HepG2 (cell line): ENCODE measurements around the gene PCGF2. TPM values are rescaled to one million over a fixed set of nuclear protein-coding genes. Genes with fewer than 3 reads are reported as not detected.

Experiments
- ATAC-seq: fragments of 200-7000 bp; cut with Tn5 transposase; 3 replicates; pipeline ENCODE4 v1.9.1; 2020; ENCODE audit warnings: mild to moderate bottlenecking, moderate library complexity
- BruUV-seq: library from RNA; stranded (reverse); fragments of 400-500 nt; replicated peaks from 2 replicates; lab custom pipeline; 2021; lab: Mats Ljungman, UMichigan
- CTCF ChIA-PET: fragments of 300-600 bp; formaldehyde crosslinking; extraction: SDS; loops from one replicate; lab custom pipeline; 2021; ENCODE audit warnings: low total read pairs, inconsistent platforms, low intra/inter-chr PET ratio; lab: Yijun Ruan, JAX
- POLR2A ChIA-PET: fragments of 350-600 bp; sonication (Branson Sonifier 250); formaldehyde crosslinking; loops from one replicate; lab custom pipeline; 2020; ENCODE audit warnings: antibody characterized with exemption, inconsistent platforms; lab: Yijun Ruan, JAX
- DNase-seq: peaks from one replicate; pipeline ENCODE4 v3.0.0-alpha.2; 2015; ENCODE audit warnings: low spot score
- FAIRE-seq: peaks from 3 replicates; lab custom pipeline; 2011; peaks lifted over from hg19 to GRCh38; lab: Jason Lieb, UNC
- H2AFZ ChIP-seq: one replicate; pipeline ENCODE4 v1.6.1; 2011; ENCODE audit warnings: low read length, inconsistent platforms
- H3K27ac ChIP-seq: fragments of 300-600 bp; 3 replicates; pipeline ENCODE4 v1.8.0; 2011; ENCODE audit warnings: mixed run types, mild to moderate bottlenecking, mixed read lengths, low read length, inconsistent platforms; ENCODE audit not compliant: insufficient read depth; ENCODE audit errors: extremely low read length
- H3K27me3 ChIP-seq, 2 experiments: fragments of 200-600 bp in 1 of 2; 2 replicates in 1 of 2; 3 replicates in 1 of 2; pipeline versions ENCODE4 v1.6.0 to v1.8.0; 2011; ENCODE audit warnings: low read length in 2 of 2, mild to moderate bottlenecking in 2 of 2, moderate library complexity in 2 of 2, inconsistent platforms in 1 of 2; ENCODE audit not compliant: insufficient read depth in 2 of 2, control insufficient read depth in 1 of 2
- H3K36me3 ChIP-seq, 2 experiments: fragments of 200-600 bp in 1 of 2; replicated peaks in 1 of 2; 2 replicates in 1 of 2; 3 replicates in 1 of 2; pipeline versions ENCODE4 v1.5.1 to v1.8.0; 2011; ENCODE audit warnings: low read length in 2 of 2, inconsistent platforms in 1 of 2; ENCODE audit not compliant: insufficient read depth in 2 of 2, control insufficient read depth in 1 of 2
- H3K4me1 ChIP-seq: 2 replicates; pipeline ENCODE4 v1.5.1; 2012; ENCODE audit warnings: low read length, inconsistent platforms; ENCODE audit not compliant: insufficient read depth
- H3K4me2 ChIP-seq: 2 replicates; pipeline ENCODE4 v1.6.0; 2011; ENCODE audit warnings: low read depth, low read length, inconsistent platforms
- H3K4me3 ChIP-seq, 3 experiments: fragments of 200-600 bp in 1 of 3; sonication (generic), shearing (Covaris generic) in 1 of 3; replicated peaks in 1 of 3; 2 replicates each; pipeline ENCODE4 v1.5.1; 2011 to 2016; ENCODE audit warnings: low read length in 3 of 3, inconsistent platforms in 2 of 3, low read depth in 2 of 3, mild to moderate bottlenecking in 2 of 3, control low read depth in 1 of 3, mixed read lengths in 1 of 3; ENCODE audit not compliant: insufficient read depth in 1 of 3
- H3K79me2 ChIP-seq: one replicate; pipeline ENCODE4 v1.6.1; 2011; ENCODE audit warnings: low read length, inconsistent platforms; ENCODE audit not compliant: insufficient read depth
- H3K9ac ChIP-seq: 2 replicates; pipeline ENCODE4 v1.6.0; 2011; ENCODE audit warnings: mild to moderate bottlenecking, low read depth, low read length, inconsistent platforms; ENCODE audit not compliant: insufficient read depth
- H3K9me3 ChIP-seq: 2 replicates; pipeline ENCODE4 v1.5.1; 2012; ENCODE audit warnings: mild to moderate bottlenecking, low read length
- H4K20me1 ChIP-seq: 2 replicates; pipeline ENCODE4 v1.6.0; 2011; ENCODE audit warnings: inconsistent platforms, mild to moderate bottlenecking, low read length, moderate library complexity; ENCODE audit not compliant: insufficient read depth
- AGO2 ChIP-seq: fragments of 200-400 bp; formaldehyde crosslinking; optimal IDR thresholded peaks from 2 replicates; pipeline ENCODE3; 2017; ENCODE audit warnings: mild to moderate bottlenecking, low read depth, low read length, moderate library complexity
- BRF2 ChIP-seq: sonication (generic); formaldehyde crosslinking; IDR thresholded peaks from 2 replicates; pipeline ENCODE4 v1.8.1; 2022; ENCODE audit warnings: mild to moderate bottlenecking, missing genetic modification reagents
- ETV6 ChIP-seq: sonication (generic); formaldehyde crosslinking; conservative IDR thresholded peaks from 2 replicates; pipeline ENCODE4 v1.4.0; 2020; ENCODE audit warnings: missing genetic modification reagents
- HHEX ChIP-seq: IDR thresholded peaks from 2 replicates; pipeline ENCODE4 v1.6.1; 2016; ENCODE audit warnings: control low read depth
- KLF11 ChIP-seq: IDR thresholded peaks from 2 replicates; pipeline ENCODE4 v1.6.1; 2016; ENCODE audit warnings: missing compliant biosample characterization
- NFE2 ChIP-seq: sonication (generic); formaldehyde crosslinking; IDR thresholded peaks from 2 replicates; pipeline ENCODE4 v1.4.0; 2020; ENCODE audit warnings: missing genetic modification reagents
- NFKB2 ChIP-seq: sonication (generic); formaldehyde crosslinking; IDR thresholded peaks from 2 replicates; pipeline ENCODE4 v1.4.0; 2020; ENCODE audit warnings: missing genetic modification reagents, borderline replicate concordance
- RBM39 ChIP-seq: fragments of 200-400 bp; formaldehyde crosslinking; IDR thresholded peaks from one replicate; pipeline ENCODE4 v1.6.1; 2018; ENCODE audit warnings: antibody characterized with exemption, mild to moderate bottlenecking, low read depth, low read length; ENCODE audit not compliant: poor library complexity, severe bottlenecking
- TAF15 ChIP-seq: fragments of 200-400 bp; formaldehyde crosslinking; IDR thresholded peaks from one replicate; pipeline ENCODE4 v1.6.1; 2018; ENCODE audit warnings: mild to moderate bottlenecking, low read depth, low read length; ENCODE audit not compliant: poor library complexity, severe bottlenecking
- ZNF367 ChIP-seq: sonication (generic); formaldehyde crosslinking; IDR thresholded peaks from 2 replicates; pipeline ENCODE4 v1.4.0; 2020; ENCODE audit warnings: missing genetic modification reagents, borderline replicate concordance
- ZNF556 ChIP-seq: sonication (generic); formaldehyde crosslinking; IDR thresholded peaks from 2 replicates; pipeline ENCODE4 v1.4.0; 2020; ENCODE audit warnings: mild to moderate bottlenecking, missing genetic modification reagents, borderline replicate concordance
- ZNF644 ChIP-seq: IDR thresholded peaks from 2 replicates; pipeline ENCODE4 v1.6.1; 2016; ENCODE audit warnings: low read depth
- ZNF879 ChIP-seq: sonication (generic); formaldehyde crosslinking; IDR thresholded peaks from 2 replicates; pipeline ENCODE4 v1.8.1; 2023; ENCODE audit warnings: missing genetic modification reagents
- WGBS: methylation state at CpG from one replicate; pipeline ENCODE4 v1.1.6; 2017; ENCODE audit warnings: low lambda C conversion rate; 5-methylcytosine and 5-hydroxymethylcytosine counted together
- in situ Hi-C: cut with HindIII; loops from 2 replicates; pipeline ENCODE4 v1.10.0; 2017; ENCODE audit warnings: low pct_unique_long_range_greater_than_20kb; ENCODE audit not compliant: extremely low pct_ligation_motif_present
- intact Hi-C: fragments of 100-400 bp; cut with micrococcal nuclease; formaldehyde crosslinking; loops from one replicate; pipeline ENCODE4 v1.10.0; 2022; ENCODE audit not compliant: unreplicated experiment
- polyA plus RNA-seq, 8 experiments: library from polyadenylated mRNA; depleted of rRNA in 3 of 8; stranded (reverse) in 7 of 8; unstranded in 1 of 8; fragments of >200 nt; fragmentation: Illumina TruSeq in 4 of 8; extraction: Trizol in 4 of 8; gene quantifications; 2 replicates each; pipeline versions ENCODE4 v1.2.1 to v1.2.3, GENCODE V29; 2011 to 2016; ENCODE audit warnings: low read depth in 4 of 8, missing spikeins in 1 of 8, mixed read lengths in 1 of 8; ENCODE audit not compliant: insufficient read depth in 1 of 8
- total RNA-seq, 5 experiments: library from RNA; depleted of rRNA; stranded (reverse); fragments of >200 nt; fragmentation: Illumina TruSeq; extraction: Trizol; gene quantifications; 2 replicates each; pipeline ENCODE4 v1.2.3, GENCODE V29; 2016; ENCODE audit warnings: low read depth in 1 of 5
- TF ChIP-seq, protein P1 (sequence below): sonication (generic); formaldehyde crosslinking; IDR thresholded peaks from 2 replicates; pipeline ENCODE4 v1.4.0; 2020; ENCODE audit warnings: missing genetic modification reagents, low read depth, mild to moderate bottlenecking, borderline replicate concordance
- TF ChIP-seq, protein P2 (sequence below): sonication (generic); formaldehyde crosslinking; IDR thresholded peaks from 2 replicates; pipeline ENCODE4 v1.4.0; 2020; ENCODE audit warnings: mild to moderate bottlenecking, missing genetic modification reagents
- TF ChIP-seq, protein P3 (sequence below): sonication (generic); formaldehyde crosslinking; conservative IDR thresholded peaks from 2 replicates; pipeline ENCODE4 v1.8.1; 2023; ENCODE audit warnings: missing genetic modification reagents
- TF ChIP-seq, protein P4 (sequence below): sonication (generic); formaldehyde crosslinking; IDR thresholded peaks from 2 replicates; pipeline ENCODE4 v1.4.0; 2020; ENCODE audit warnings: missing genetic modification reagents

The PCGF2 gene
- total and polyA plus RNA-seq, 2 of the 13 experiments (the other 11 are each of a cell fraction or from before 2014, with no cell fraction given): 11.6 to 29.4 TPM

GRCh38 chr17:38768417-38768816 is 20.3 kb upstream of the PCGF2 start (continued):
- TF ChIP-seq RBM39: no peak
- TF ChIP-seq HHEX (CRISPR knock-in tag): no peak
- TF ChIP-seq ZNF367 (CRISPR knock-in tag): no peak
- TF ChIP-seq TAF15: no peak
- TF ChIP-seq, protein P1, sequence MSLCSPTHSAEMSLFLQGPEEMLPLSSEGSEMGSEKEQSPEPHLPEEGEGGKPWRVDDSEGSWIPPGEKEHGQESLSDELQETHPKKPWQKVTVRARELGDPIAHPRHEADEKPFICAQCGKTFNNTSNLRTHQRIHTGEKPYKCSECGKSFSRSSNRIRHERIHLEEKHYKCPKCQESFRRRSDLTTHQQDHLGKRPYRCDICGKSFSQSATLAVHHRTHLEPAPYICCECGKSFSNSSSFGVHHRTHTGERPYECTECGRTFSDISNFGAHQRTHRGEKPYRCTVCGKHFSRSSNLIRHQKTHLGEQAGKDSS (CRISPR knock-in tag): no peak
- no peak for TF ChIP-seq NFKB2 (CRISPR knock-in tag)
- TF ChIP-seq ETV6 (CRISPR knock-in tag): no peak
- TF ChIP-seq, protein P2, sequence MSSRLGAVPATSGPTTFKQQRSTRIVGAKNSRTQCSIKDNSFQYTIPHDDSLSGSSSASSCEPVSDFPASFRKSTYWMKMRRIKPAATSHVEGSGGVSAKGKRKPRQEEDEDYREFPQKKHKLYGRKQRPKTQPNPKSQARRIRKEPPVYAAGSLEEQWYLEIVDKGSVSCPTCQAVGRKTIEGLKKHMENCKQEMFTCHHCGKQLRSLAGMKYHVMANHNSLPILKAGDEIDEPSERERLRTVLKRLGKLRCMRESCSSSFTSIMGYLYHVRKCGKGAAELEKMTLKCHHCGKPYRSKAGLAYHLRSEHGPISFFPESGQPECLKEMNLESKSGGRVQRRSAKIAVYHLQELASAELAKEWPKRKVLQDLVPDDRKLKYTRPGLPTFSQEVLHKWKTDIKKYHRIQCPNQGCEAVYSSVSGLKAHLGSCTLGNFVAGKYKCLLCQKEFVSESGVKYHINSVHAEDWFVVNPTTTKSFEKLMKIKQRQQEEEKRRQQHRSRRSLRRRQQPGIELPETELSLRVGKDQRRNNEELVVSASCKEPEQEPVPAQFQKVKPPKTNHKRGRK: no peak
- no peak for TF ChIP-seq ZNF556 (CRISPR knock-in tag)
- no peak for TF ChIP-seq NFE2 (CRISPR knock-in tag)

- H3K36me3 ChIP-seq: peaks cover 61 to 92% of the 10 kb centered on the region in 2 experiments
- H3K4me2 ChIP-seq: no peak overlapping the region
- FAIRE-seq: no peak
- no peak overlapping the region for H3K4me3 ChIP-seq
- H3K9me3 ChIP-seq: no peaks in the 10 kb centered on the region
- CTCF ChIA-PET: no interaction called here
- ATAC-seq: no peak
- no peak overlapping the region for H3K9ac ChIP-seq
- no peaks in the 10 kb centered on the region for H4K20me1 ChIP-seq
- H2AFZ ChIP-seq: no peak overlapping the region
- no peak overlapping the region for H3K27ac ChIP-seq
- in situ Hi-C loops (loop anchor here (25.0 kb wide), 1 partner anchor 396 kb away; the partner anchor contains the start of genes ARL5C and PLXDC1), intact Hi-C loops (no loop called here)
- DNase-seq: no peak
- H3K4me1 ChIP-seq: no peaks in the 10 kb centered on the region
- H3K79me2 ChIP-seq: no peaks in the 10 kb centered on the region
- BruUV-seq: no TSS peak
- H3K27me3 ChIP-seq: no peaks in the 10 kb centered on the region
- WGBS: 95% methylated on average over 4 of the region's 5 CpGs
- POLR2A ChIA-PET: no interaction called here
- TF ChIP-seq ZNF644 (no peak), AGO2 (peak; percentile 68), BRF2 (CRISPR knock-in tag) (0 out of 2 replicates have a peak, but pooled peaks have one; percentile 4), ZNF879 (CRISPR knock-in tag) (0 out of 2 replicates have a peak, but pooled peaks have one; percentile 62), KLF11 (CRISPR knock-in tag) (no peak)
- TF ChIP-seq, protein P3, sequence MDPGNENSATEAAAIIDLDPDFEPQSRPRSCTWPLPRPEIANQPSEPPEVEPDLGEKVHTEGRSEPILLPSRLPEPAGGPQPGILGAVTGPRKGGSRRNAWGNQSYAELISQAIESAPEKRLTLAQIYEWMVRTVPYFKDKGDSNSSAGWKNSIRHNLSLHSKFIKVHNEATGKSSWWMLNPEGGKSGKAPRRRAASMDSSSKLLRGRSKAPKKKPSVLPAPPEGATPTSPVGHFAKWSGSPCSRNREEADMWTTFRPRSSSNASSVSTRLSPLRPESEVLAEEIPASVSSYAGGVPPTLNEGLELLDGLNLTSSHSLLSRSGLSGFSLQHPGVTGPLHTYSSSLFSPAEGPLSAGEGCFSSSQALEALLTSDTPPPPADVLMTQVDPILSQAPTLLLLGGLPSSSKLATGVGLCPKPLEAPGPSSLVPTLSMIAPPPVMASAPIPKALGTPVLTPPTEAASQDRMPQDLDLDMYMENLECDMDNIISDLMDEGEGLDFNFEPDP (CRISPR knock-in tag): 0 out of 2 replicates have a peak, but pooled peaks have one; percentile 38
- TF ChIP-seq, protein P4, sequence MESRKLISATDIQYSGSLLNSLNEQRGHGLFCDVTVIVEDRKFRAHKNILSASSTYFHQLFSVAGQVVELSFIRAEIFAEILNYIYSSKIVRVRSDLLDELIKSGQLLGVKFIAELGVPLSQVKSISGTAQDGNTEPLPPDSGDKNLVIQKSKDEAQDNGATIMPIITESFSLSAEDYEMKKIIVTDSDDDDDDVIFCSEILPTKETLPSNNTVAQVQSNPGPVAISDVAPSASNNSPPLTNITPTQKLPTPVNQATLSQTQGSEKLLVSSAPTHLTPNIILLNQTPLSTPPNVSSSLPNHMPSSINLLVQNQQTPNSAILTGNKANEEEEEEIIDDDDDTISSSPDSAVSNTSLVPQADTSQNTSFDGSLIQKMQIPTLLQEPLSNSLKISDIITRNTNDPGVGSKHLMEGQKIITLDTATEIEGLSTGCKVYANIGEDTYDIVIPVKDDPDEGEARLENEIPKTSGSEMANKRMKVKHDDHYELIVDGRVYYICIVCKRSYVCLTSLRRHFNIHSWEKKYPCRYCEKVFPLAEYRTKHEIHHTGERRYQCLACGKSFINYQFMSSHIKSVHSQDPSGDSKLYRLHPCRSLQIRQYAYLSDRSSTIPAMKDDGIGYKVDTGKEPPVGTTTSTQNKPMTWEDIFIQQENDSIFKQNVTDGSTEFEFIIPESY (CRISPR knock-in tag): peak; percentile 59; the same call in 1 of the 2 replicates
Measured at GRCh38 chr17:38766341-38766740, 18.2 kb upstream of the PCGF2 start.
